ENCODE measurements around the gene FARS2.
"Not testable (repeated sequence)": the region's sequence is repeated elsewhere in the genome, so short reads cannot be mapped to it uniquely, and the experiment has no call there.

DNA sequence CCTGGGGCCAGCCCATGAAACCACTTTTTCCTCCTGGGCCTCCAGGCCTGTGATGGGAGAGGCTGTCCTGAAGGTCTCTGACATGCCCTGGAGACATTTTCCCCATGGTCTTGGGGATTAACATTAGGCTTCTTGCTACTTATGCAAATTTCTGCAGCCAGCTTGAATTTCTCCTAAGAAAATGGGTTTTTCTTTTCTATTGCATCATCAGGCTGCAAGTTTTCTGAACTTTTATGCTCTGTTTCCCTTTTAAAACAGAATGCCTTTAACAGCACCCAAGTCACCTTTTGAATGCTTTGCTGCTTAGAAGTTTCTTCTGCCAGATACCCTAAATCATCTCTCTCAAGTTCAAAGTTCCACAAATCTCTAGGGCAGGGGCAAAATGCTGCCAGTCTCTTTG is 535.2 kb downstream of the FARS2 start:
- not testable (repeated sequence) for TF ChIP-seq POLR2A (IDR thresholded peaks at IDR 0.05)
- TF ChIP-seq, protein P1, sequence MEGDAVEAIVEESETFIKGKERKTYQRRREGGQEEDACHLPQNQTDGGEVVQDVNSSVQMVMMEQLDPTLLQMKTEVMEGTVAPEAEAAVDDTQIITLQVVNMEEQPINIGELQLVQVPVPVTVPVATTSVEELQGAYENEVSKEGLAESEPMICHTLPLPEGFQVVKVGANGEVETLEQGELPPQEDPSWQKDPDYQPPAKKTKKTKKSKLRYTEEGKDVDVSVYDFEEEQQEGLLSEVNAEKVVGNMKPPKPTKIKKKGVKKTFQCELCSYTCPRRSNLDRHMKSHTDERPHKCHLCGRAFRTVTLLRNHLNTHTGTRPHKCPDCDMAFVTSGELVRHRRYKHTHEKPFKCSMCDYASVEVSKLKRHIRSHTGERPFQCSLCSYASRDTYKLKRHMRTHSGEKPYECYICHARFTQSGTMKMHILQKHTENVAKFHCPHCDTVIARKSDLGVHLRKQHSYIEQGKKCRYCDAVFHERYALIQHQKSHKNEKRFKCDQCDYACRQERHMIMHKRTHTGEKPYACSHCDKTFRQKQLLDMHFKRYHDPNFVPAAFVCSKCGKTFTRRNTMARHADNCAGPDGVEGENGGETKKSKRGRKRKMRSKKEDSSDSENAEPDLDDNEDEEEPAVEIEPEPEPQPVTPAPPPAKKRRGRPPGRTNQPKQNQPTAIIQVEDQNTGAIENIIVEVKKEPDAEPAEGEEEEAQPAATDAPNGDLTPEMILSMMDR (IDR thresholded peaks at IDR 0.05): not testable (repeated sequence)
